Stimulated activated CD4-positive, alpha-beta T cell treated with anti-CD3 and anti-CD28 coated beads, Interleukin-2, amount 100 ng/mL, for 48 hours (primary cell): ENCODE results near the gene METTL15.
A peak's percentile ranks its signal among the peaks of the same experiment; 100 is the strongest.
"Not testable (repeated sequence)": the region's sequence is repeated elsewhere in the genome, so short reads cannot be mapped to it uniquely, and the experiment has no call there.

Experiments
- DNase-seq, 2 donors: peaks; one replicate each; pipeline ENCODE4 v3.0.0-alpha.2; 2020

METTL15 gene

GRCh38 chr11:28107750-28108618 lies at the start of gene METTL15, which contains the start of gene KIF18A:
Gene METTL15 (plus strand): TSS chr11:28108388. CDS start chr11:28113335, 4,947 bp downstream.
Gene KIF18A (minus strand): TSS chr11:28108156. CDS start chr11:28097947, 10,209 bp downstream.
- DNase-seq, result peak; percentile 97 to 98

- DNase-seq, result no peak
Observed at GRCh38 chr11:28071305-28071704, 36.9 kb upstream of the METTL15 start.

- no peak for DNase-seq
Observed at GRCh38 chr11:28072321-28072720, 35.9 kb upstream of the METTL15 start.

GRCh38 chr11:28077521-28077920 lies 30.7 kb upstream of the METTL15 start:
- no peak for DNase-seq

GRCh38 chr11:28083118-28083517 lies 25.1 kb upstream of the METTL15 start:
- DNase-seq, result no peak

GRCh38 chr11:28086569-28086968 lies 21.6 kb upstream of the METTL15 start:
- DNase-seq, result no peak

GRCh38 chr11:28087192-28087591 lies 21.0 kb upstream of the METTL15 start:
- not testable (repeated sequence) for DNase-seq

GRCh38 chr11:28087693-28088092 lies 20.5 kb upstream of the METTL15 start:
- not testable (repeated sequence) for DNase-seq

- no peak for DNase-seq
Observed at GRCh38 chr11:28089378-28089777, 18.8 kb upstream of the METTL15 start.

- no peak for DNase-seq
Observed at GRCh38 chr11:28090052-28090749, 18.0 kb upstream of the METTL15 start.

- no peak for DNase-seq
Observed at GRCh38 chr11:28092786-28093185, 15.4 kb upstream of the METTL15 start.

- no peak for DNase-seq
Observed at GRCh38 chr11:28098257-28098656, 9.9 kb upstream of the METTL15 start.

GRCh38 chr11:28099715-28100114 lies 8.5 kb upstream of the METTL15 start:
- DNase-seq, result no peak

- DNase-seq, result no peak
Observed at GRCh38 chr11:28100665-28101064, 7.5 kb upstream of the METTL15 start.

GRCh38 chr11:28102300-28102699 lies 5.9 kb upstream of the METTL15 start:
- not testable (repeated sequence) for DNase-seq

GRCh38 chr11:28104425-28104824 lies 3.8 kb upstream of the METTL15 start:
- no peak for DNase-seq

GRCh38 chr11:28104984-28105383 lies 3.2 kb upstream of the METTL15 start:
- DNase-seq, result no peak

- no peak for DNase-seq
Observed at GRCh38 chr11:28105869-28106268, 2.3 kb upstream of the METTL15 start.

GRCh38 chr11:28106353-28107043 lies 1.7 kb upstream of the METTL15 start:
- no peak for DNase-seq

- no peak for DNase-seq
Observed at GRCh38 chr11:28107191-28107749, 918 bp upstream of the METTL15 start.

GRCh38 chr11:28108958-28109357 lies 770 bp downstream of the METTL15 start:
- no peak for DNase-seq

- peak; percentile 53 to 57 for DNase-seq
Observed at GRCh38 chr11:28110108-28110820, 2.1 kb downstream of the METTL15 start.
